GM19023 (cell line): ENCODE measurements around the gene ALG2.
"Not testable (repeated sequence)": the region's sequence is repeated elsewhere in the genome, so short reads cannot be mapped to it uniquely, and the experiment has no call there.

ENCODE experiments used
- ATAC-seq: cut with Tn5 transposase; IDR thresholded peaks from one replicate; pipeline ENCODE4 v1.9.1; 2021; ENCODE audit warnings: mild to moderate bottlenecking, moderate library complexity; ENCODE audit not compliant: unreplicated experiment

Gene ALG2

GRCh38 chr9:99239341-99240060, 17.8 kb upstream of the ALG2 start:
- ATAC-seq = no peak

DNA sequence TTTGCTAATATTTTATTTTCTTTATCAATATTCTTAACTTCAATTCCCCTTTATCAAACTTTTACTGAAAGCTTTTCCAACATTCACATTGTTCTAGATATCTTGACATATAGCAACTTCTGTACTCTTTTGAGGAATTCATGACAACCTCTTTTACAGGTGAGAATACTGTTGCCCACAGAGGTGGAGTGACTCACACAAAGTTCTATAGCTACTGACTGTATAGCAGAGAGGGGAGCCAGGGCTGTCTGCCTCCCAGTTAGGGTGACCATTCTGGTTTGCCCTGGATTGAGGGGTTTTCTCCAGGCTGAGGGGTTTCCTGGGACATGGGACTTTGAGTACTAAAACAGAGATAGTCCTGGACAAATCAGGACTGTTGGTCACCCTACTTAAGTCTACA, 16.6 kb upstream of the ALG2 start:
- no peak for ATAC-seq

DNA sequence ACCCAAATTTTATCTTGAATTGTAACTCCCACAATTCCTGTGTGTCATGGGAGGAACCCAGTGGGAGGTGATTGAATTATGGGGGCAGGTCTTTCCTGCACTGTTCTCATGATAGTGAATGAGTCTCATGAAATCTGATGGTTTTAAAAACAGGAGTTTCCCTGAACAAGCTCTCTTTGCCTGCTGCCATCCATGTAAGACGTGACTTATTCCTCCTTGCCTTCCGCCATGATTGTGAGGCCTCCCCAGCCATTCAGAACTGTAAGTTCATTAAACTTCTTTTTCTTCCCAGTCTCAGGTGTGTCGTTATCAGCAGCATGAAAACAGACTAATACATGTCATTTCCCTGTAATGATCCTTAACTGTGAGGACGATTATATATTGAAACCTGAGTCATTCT, 16.1 kb upstream of the ALG2 start:
- ATAC-seq = not testable (repeated sequence)

GRCh38 chr9:99237356-99237755, 15.6 kb upstream of the ALG2 start:
- no peak for ATAC-seq

DNA sequence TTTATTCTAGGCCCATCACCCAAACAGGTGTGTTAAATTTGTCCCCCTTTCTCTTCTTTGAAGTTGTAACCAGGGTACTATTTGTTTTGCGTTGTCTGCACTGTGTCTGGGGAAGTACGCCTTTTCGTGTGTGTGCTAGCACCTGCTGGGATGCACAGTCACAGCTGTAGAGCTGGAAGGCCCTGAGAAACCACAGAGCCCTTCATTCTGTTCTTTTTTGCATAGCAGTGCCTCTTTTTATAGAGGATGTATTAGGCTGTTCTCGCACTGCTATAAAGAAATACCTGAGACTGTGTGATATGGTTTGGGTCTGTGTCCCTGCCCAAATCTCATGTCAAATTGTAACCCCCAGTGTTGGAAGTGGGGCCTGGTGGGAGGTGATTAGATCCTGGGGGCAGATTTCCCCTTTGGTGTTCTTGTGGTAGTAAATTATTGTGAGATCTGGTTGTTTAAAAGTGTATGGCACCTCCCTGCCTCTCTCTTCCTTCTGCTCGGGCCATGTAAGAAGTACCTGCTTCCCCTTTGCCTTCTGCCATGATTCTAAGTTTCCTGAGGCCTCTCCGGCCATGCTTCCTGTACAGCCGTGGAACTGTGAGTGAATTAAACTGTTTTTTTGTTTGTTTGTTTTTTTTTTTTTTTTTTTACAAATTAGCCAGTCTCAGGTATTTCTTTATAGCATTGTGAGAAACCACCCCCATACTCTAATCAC, 14.3 kb upstream of the ALG2 start:
- ATAC-seq = peak; percentile 96

DNA sequence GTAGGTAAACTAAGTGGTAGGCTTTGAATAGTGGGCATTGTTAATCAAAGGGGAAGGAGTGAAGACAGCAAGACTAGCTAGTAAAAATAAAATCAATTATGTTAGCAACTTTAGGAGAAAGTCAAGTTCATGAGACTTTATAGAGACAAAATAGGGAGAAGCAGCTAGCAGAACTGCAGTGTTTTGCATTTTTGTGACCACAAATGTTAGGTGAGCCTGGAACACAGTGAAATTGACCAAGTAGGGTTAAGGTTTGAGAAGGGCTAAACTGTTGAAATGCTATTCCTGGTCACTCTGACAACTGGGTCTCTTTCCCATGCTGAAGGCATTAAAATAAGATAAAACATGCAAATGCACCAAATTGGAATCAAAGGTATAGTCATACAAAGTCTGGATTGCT, 13.3 kb upstream of the ALG2 start:
- no peak for ATAC-seq

GRCh38 chr9:99234618-99235017, 12.9 kb upstream of the ALG2 start:
- ATAC-seq = no peak

DNA sequence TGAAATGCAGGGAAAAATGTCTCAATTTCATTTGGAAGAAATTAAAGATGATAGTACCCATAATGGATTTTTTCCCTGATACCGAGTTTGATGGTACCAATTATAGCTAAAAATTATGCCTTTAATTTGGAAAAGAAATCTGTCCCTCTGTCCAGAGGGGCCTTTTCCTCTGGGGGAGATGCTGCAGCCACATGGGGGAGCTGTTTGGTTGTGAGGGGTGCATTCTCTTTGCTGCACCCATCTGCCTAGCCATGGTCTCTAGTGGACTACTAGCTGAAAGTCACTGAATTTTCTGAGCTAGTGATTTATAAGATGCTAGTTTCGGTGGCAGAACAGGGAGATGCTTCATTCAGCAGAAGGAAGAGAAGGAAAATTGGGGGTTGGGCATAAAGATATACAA, 10.0 kb upstream of the ALG2 start:
- no peak for ATAC-seq

- ATAC-seq = no peak
These were observed 8.5 kb upstream of the ALG2 start for GRCh38 chr9:99230206-99230605.

GRCh38 chr9:99226054-99226453, 4.3 kb upstream of the ALG2 start:
- no peak for ATAC-seq

DNA sequence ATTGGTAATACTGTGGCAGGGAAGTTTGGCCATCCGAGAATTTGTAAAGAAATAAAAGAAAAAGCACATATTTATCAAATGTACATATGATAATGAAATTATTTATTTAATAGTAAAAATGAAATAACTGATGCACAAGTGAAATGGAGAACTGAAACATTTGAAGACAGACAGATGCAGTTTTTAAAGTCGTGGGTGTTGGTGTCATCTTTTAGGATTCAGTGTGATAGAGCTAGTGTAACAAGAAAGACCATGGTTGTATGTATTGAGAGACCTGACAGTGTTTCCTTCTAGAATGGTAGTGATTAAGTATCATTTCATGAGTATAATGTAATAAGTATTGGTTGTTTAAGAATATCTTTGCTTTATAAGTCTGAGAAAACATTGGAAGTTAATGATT, 2.7 kb upstream of the ALG2 start:
- ATAC-seq = no peak

DNA sequence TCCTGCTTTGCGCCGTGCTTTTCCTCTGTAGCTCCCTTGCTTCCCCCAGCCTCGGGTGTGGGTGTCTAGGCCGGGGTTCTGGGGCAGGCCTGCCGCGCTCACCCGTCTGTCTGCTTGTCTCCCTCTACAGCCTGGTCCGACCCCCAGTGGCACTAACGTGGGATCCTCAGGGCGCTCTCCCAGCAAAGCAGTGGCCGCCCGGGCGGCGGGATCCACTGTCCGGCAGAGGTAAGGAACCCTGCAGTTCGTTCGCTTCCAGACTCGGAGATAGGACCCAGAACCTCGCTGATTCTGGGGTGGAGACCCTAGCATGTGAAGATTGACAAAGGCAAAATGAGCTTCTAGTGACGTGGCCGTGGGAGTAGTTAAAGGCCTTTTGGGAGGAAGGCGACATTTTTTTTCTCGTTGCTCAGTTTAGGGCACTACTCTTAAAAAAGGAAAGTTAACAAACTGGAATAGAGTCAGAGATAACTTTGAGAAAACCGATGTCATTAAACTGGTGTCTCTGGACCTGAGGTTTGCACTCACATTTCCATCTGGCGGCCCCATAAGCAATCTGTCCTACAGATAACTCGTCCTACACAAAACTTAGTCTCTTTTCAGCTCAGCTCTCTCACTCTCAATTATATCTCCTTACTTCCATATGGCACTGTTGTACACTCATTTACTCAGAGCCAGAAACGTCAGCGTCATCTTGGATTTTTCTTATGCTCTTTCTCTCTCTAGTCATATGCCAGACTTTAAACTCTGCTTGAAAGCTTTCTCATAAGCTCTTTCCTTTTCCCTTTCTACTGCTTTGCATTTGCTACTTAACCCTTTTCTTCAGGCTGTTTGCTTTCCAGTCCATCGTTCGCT, 901 bp upstream of the ALG2 start:
- ATAC-seq = peak; percentile 27

DNA sequence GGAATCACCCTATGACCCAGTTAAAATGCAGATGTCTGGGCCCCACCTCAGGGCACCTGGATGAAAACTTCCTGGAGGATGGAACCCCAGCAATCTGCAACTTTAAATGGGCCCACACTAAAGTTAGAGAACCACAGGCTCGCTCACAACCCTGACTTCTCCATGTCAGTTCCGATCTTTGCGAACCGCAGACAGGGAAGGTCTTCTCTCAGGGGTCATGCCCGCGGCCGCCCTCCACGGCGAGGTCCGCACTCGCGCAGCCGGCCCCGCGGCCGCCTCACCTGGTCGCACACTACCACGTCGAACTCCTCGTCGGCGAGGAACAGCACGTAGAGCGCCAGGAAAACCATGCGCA, 499 bp downstream of the ALG2 start:
- no peak for ATAC-seq

DNA sequence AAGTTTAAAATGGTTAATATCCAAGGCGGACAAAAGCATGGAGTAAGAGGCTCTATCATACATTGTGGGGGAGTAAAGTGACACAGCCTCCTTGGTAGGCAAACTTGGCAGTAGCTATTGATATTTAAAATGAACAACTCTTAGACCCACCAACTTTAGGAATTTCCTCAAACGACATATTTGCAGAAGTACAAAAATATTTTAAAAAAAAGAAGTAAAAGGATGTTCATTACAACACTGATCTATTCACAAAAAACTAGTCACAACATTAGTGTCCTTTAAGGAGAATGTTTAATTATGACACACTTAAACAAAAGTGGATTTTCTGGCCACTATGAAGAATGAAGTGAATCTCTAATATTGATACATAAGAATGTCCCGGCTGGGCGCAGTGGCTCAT, 1.7 kb downstream of the ALG2 start:
- ATAC-seq = no peak

- ATAC-seq = no peak
These were observed 5.7 kb downstream of the ALG2 start for GRCh38 chr9:99216073-99216472.

DNA sequence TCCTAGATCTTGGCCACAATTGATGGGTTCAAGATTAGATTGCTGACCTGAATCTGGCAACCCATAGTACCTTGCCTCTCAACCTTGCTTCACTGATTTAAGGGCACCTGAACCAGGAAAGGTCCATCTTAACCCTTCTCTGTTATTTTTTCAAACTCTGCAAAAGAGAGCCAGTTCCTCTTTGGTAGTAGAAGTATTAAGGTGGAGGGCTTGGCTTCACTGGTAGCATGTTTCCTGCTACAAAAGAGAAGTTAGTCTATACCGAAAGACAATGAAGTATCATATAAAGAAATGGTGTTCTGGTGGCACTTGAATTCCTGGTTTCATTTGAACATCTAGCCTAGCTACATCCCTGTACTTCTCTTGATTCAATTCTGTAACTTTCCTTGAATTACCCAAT, 8.5 kb downstream of the ALG2 start:
- ATAC-seq = no peak

GRCh38 chr9:99211746-99212145, 10.0 kb downstream of the ALG2 start:
- no peak for ATAC-seq

DNA sequence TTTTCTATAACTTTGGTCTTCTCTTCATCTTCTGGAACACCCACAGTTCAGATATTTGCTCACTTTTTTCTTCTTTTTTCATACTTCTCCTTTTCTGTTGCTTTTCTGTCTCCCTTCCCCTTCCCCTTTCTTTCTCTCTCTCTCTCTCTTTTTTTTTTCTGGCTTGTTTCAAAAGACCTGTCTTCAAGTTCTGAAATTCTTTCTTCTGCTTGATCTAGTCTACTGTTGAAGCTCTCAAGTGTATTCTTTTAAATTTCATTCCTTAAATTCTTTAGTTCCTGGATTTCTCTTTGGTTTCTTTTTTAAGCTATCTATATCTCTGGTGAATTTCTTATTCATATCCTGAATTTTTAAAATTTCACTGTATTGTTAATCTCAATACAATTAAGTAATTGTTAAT, 11.2 kb downstream of the ALG2 start:
- ATAC-seq = no peak

DNA sequence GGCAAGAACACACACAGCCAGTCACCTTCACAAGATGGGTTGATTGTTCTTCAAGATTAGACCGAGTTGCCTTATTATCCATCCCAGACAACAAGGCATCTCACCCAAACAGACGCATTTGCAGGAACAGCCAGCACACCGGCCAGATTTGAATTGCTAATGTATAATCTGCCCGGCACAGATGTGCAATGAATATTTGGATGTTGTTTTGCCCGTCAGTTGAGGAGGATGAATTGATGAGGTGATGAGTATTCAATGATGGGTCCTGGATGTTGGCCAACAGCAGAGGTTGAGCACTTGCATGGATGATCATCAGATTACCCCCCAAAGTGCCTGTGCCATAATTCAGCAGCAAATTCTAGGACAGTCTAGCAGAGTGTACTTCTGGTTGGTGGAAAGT, 20.1 kb downstream of the ALG2 start:
- no peak for ATAC-seq

DNA sequence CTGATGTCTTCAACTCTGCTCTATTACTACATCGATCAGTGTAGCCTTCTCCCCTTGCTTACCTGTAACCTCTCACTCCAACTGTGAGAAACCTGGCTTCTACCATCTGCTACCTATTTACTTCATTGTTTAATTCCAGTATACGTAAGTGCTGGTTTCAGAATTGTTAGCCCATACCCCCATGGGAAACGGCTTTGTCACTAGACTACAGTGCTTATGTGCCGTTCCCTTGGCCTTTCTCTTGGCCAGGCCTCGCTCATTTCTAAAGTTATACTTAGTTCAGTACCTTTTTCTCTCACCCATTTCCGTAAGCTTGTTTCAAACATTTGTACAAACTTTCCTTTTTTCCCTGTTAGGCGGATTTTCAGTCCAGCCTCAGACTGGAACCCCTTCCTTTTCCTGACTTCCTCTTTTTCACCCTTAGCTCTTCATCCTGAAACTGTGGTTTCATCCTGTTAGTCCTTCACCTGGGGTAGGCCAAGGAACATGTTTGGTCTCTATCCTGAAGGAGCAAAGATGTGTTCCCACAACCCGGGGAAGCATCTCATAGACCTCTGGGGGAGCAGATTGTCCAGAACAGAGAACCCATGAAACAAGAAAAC, 21.7 kb downstream of the ALG2 start:
- ATAC-seq = no peak

DNA sequence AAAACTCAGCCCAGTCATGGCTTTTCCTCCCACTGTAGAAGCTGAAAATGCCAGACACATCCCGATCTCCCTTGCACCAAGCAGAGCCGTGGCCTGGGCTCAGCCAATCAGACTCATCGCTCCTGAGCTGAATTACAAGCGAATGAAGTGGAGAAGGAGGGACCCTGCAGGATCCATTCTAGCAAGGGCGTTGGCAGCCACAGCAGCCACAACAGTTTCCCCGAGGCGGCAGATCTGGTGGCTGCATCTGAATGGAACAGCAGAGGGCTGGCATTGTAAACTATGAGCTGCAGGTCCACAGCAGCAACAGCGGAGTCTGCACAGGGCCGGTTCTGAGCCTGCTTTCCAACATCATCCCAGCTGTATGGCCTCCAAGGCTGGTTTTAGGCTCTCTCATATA, 23.8 kb downstream of the ALG2 start:
- no peak for ATAC-seq
